Astrocyte (in vitro differentiated cells and primary cell): ENCODE results near the gene ZBTB7B.

Experiments used
- CTCF ChIP-seq: IDR thresholded peaks from 2 replicates; pipeline ENCODE4 v1.5.1; 2011; ENCODE audit warnings: low read depth, mild to moderate bottlenecking, inconsistent platforms, low read length, moderate library complexity; ENCODE audit not compliant: insufficient read depth
- EZH2 ChIP-seq: IDR thresholded peaks from 2 replicates; pipeline ENCODE4 v1.6.1; 2012; ENCODE audit warnings: mild to moderate bottlenecking, low read length, inconsistent platforms; ENCODE audit not compliant: insufficient read depth

DNA sequence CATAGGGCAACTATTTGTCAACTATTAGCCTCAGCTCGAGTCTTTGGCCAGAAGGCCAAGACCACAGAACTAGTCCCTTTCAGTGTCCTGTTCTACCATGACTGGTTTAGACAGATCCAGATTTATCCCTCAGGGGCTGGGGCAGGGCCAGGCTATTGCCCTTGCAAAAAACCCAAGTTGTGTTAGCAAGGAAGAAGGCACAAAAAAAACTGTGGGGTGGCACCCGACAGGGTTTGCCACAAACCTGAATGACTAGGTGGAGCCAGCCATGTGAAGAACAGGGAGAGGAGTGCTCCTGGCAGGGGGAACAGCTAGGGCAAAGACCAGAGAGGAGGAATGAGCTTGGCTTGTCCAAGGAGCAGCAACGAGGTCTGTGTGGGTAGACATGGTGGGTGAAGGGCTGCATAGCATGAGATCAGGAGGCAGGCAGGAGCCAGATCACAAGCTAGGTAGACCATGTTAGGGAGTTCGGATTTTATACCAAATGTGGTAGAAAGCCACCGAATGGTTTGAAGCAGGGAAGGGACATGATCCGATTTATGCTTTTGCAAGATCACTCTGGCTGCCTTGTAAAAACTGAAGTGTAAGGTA, 35.3 kb downstream of the ZBTB7B start:
- no peak for TF ChIP-seq CTCF
- TF ChIP-seq EZH2 = no peak
